NCI-H1436 treated with DMSO at 0.1 percent for 48 hours (cell line): ENCODE results near the gene PCDHA8.
A peak's percentile ranks its signal among the peaks of the same experiment; 100 is the strongest.
"Not testable (repeated sequence)": the region's sequence is repeated elsewhere in the genome, so short reads cannot be mapped to it uniquely, and the experiment has no call there.

ENCODE experiments used
- DNase-seq: peaks from one replicate; lab custom pipeline; 2025; lab: John Stamatoyannopoulos, UW

PCDHA8 gene

DNA sequence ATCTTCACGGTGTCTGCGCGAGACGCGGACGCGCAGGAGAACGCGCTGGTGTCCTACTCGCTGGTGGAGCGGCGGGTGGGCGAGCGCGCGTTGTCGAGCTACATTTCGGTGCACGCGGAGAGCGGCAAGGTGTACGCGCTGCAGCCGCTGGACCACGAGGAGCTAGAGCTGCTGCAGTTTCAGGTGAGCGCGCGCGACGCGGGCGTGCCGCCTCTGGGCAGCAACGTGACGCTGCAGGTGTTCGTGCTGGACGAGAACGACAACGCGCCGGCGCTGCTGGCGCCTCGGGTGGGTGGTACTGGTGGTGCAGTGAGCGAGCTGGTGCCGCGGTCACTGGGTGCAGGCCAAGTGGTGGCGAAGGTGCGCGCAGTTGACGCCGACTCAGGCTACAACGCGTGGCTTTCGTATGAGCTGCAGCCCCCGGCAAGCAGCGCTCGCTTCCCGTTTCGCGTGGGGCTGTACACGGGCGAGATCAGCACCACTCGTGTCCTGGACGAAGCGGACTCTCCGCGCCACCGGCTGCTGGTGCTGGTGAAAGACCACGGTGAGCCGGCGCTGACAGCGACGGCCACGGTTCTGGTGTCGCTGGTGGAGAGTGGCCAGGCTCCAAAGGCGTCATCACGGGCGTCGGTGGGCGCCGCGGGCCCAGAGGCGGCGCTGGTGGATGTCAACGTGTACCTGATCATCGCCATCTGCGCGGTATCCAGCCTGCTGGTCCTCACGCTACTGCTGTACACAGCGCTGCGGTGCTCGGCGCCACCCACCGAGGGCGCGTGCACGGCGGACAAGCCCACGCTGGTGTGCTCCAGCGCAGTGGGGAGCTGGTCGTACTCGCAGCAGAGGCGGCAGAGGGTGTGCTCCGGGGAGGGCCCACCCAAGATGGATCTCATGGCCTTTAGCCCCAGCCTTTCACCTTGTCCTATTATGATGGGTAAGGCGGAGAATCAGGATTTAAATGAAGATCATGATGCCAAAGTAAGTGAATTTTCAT lies 11.2 kb upstream of the PCDHA8 start:
- DNase-seq: not testable (repeated sequence)

DNA sequence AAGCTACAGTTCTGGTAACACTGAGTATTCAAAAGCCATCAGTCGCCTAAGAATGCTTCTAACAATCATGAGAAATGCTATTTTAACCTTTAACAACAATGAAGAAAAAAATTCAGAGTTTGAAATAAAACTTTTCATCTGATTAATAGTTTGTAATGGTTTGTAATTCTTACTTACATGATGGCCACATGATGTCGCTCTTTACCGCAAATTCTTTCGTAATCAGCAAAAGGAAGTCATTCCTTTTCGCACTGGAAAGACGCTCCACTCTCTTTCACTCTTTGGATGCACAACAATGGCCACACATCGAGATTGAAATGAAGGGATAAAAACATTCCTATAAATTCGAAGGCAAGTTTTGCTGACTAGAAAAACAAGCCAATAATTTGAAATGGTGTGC lies 7.0 kb upstream of the PCDHA8 start, which contains the start of gene PCDHA7:
TSS of gene PCDHA7 (plus strand) at position 277 of the 400 bp plus-strand sequence. CDS start at position 392, 115 bp downstream.
- no peak for DNase-seq

DNA sequence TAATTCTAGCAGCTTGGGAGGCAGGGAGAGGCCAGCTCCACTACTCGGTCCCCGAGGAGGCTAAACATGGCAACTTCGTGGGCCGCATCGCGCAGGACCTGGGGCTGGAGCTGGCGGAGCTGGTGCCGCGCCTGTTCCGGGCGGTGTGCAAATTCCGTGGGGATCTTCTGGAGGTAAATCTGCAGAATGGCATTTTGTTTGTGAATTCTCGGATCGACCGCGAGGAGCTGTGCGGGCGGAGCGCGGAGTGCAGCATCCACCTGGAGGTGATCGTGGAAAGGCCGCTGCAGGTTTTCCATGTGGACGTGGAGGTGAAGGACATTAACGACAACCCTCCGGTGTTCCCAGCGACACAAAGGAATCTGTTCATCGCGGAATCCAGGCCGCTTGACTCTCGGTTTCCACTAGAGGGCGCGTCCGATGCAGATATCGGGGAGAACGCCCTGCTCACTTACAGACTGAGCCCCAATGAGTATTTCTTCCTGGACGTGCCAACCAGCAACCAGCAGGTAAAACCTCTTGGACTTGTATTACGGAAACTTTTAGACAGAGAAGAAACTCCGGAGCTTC lies 6.5 kb upstream of the PCDHA8 start:
- not testable (repeated sequence) for DNase-seq

DNA sequence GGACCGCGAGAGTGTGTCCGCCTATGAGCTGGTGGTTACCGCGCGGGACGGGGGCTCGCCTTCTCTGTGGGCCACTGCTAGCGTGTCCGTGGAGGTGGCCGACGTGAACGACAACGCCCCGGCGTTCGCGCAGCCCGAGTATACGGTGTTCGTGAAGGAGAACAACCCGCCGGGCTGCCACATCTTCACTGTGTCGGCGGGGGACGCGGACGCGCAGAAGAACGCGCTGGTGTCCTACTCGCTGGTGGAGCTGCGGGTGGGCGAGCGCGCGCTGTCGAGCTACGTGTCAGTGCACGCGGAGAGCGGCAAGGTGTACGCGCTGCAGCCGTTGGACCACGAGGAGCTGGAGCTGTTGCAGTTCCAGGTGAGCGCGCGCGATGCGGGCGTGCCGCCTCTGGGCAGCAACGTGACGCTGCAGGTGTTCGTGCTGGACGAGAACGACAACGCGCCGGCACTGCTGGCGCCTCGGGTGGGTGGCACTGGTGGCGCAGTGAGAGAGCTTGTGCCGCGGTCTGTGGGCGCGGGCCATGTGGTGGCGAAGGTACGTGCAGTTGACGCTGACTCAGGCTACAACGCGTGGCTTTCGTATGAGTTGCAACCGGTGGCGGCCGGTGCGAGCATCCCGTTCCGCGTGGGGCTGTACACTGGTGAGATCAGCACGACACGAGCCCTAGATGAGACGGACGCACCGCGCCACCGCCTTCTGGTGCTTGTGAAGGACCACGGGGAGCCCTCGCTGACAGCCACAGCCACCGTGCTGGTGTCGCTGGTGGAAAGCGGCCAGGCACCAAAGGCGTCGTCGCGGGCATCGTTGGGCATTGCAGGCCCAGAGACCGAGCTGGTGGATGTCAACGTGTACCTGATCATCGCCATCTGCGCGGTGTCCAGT lies 5.1 kb upstream of the PCDHA8 start:
- no peak for DNase-seq

DNA sequence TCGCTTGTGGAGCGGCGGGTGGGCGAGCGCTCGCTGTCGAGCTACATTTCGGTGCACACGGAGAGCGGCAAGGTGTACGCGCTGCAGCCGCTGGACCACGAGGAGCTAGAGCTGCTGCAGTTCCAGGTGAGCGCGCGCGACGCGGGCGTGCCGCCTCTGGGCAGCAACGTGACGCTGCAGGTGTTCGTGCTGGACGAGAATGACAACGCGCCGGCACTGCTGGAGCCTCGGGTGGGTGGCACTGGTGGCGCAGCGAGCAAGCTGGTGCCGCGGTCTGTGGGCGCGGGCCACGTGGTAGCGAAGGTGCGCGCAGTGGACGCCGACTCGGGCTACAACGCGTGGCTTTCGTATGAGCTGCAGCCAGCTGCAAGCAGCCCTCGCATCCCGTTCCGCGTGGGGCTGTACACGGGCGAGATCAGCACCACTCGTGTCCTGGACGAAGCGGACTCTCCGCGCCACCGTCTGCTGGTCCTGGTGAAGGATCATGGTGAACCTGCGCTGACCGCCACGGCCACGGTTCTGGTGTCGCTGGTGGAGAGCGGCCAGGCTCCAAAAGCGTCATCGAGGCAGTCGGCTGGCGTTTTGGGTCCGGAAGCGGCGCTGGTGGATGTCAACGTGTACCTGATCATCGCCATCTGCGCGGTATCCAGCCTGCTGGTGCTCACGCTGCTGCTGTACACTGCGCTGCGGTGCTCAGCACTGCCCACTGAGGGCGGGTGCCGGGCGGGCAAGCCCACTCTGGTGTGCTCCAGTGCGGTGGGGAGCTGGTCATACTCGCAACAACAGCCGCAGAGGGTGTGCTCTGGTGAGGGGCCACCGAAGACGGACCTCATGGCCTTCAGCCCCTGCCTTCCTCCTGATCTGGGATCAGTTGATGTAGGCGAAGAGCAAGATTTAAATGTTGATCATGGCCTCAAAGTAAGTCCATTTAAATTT lies 2.1 kb downstream of the PCDHA8 start:
- no peak for DNase-seq

DNA sequence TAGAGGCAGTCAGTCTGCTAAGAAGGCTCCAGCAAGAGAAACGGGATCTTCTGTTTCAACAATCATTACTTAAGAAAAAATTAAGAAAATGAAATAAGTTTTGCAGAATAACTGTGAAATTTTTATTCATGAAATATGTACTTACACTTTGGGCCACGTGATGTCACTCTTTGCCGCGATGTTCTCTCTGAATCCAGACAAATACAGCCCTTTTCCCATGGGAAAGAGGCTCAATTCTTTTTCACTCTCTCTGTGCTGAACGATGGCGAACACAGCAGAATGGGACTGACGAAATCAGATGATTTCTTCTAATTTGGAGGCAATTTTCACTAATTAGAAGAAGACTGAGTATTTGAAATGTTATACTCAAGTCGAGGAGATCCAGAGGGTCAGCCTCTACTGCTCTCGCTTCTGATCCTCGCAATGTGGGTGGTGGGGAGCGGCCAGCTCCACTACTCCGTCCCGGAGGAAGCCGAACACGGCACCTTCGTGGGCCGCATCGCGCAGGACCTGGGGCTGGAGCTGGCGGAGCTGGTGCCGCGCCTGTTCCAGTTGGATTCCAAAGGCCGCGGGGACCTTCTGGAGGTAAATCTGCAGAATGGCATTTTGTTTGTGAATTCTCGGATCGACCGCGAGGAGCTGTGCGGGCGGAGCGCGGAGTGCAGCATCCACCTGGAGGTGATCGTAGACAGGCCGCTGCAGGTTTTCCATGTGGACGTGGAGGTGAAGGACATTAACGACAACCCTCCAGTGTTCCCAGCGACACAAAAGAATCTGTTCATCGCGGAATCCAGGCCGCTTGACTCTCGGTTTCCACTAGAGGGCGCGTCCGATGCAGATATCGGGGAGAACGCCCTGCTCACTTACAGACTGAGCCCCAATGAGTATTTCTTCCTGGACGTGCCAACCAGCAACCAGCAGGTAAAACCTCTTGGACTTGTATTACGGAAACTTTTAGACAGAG lies 7.4 kb downstream of the PCDHA8 start, which contains the start of gene PCDHA9:
TSS of gene PCDHA9 (plus strand) at position 244 of the 964 bp plus-strand sequence. CDS start at position 358, 114 bp downstream.
- DNase-seq: peak; percentile 34

DNA sequence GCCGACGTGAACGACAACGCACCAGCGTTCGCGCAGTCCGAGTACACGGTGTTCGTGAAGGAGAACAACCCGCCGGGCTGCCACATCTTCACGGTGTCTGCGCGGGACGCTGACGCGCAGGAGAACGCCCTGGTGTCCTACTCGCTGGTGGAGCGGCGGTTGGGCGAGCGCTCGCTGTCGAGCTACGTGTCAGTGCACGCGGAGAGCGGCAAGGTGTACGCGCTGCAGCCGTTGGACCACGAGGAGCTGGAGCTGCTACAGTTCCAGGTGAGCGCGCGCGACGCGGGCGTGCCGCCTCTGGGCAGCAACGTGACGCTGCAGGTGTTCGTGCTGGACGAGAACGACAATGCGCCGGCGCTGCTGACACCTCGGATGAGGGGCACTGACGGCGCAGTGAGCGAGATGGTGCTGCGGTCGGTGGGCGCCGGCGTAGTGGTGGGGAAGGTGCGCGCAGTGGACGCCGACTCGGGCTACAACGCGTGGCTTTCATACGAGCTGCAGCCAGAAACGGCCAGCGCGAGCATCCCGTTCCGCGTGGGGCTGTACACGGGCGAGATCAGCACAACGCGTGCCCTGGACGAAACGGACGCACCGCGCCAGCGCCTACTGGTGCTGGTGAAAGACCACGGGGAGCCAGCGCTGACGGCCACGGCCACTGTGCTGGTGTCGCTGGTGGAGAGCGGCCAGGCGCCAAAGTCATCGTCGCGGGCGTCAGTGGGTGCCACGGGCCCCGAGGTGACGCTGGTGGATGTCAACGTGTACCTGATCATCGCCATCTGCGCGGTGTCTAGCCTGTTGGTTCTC lies 9.0 kb downstream of the PCDHA8 start:
- not testable (repeated sequence) for DNase-seq

DNA sequence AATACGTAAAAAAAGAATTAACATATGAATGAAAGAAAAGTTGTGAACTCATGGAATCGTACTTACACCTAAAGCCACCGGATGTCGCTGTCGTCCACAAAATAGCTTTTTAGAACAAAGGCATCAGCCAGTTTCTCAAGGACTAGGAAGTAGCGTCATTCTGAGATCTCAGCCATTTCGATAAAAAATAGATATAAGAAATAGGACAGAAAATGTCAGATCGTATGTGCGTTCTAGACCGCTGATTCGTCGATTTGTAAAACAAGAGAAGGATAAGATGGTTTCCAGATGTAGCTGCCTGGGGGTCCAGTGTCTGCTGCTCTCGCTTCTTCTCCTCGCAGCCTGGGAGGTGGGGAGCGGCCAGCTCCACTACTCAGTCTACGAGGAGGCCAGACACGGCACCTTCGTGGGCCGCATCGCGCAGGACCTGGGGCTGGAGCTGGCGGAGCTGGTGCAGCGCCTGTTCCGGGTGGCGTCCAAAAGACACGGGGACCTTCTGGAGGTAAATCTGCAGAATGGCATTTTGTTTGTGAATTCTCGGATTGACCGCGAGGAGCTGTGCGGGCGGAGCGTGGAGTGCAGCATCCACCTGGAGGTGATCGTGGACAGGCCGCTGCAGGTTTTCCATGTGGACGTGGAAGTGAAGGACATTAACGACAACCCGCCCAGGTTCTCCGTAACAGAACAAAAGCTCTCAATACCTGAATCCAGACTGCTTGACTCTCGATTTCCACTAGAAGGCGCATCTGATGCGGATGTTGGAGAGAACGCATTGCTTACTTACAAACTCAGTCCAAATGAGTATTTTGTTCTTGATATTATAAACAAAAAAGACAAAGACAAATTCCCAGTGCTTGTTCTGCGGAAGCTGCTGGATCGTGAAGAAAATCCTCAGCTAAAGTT lies 15.0 kb downstream of the PCDHA8 start, which contains the start of gene PCDHA10:
TSS of gene PCDHA10 (plus strand) at position 126 of the 903 bp plus-strand sequence. CDS start at position 278, 152 bp downstream.
- no peak for DNase-seq

DNA sequence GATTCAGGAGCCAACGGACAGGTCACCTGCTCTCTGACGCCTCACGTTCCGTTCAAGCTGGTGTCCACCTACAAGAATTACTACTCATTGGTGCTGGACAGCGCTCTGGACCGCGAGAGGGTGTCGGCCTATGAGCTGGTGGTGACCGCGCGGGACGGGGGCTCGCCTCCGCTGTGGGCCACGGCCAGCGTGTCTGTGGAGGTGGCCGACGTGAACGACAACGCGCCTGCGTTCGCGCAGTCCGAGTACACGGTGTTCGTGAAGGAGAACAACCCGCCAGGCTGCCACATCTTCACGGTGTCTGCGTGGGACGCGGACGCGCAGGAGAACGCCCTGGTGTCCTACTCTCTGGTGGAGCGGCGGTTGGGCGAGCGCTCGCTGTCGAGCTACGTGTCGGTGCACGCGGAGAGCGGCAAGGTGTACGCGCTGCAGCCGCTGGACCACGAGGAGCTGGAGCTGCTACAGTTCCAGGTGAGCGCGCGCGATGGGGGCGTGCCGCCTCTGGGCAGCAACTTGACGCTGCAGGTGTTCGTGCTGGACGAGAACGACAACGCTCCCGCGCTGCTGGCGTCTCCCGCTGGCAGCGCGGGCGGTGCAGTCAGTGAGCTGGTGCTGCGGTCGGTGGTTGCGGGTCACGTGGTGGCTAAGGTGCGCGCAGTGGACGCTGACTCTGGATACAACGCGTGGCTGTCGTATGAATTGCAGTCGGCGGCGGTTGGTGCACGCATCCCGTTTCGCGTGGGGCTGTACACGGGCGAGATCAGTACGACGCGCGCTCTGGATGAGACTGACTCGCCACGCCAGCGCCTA lies 16.4 kb downstream of the PCDHA8 start:
- no peak for DNase-seq

DNA sequence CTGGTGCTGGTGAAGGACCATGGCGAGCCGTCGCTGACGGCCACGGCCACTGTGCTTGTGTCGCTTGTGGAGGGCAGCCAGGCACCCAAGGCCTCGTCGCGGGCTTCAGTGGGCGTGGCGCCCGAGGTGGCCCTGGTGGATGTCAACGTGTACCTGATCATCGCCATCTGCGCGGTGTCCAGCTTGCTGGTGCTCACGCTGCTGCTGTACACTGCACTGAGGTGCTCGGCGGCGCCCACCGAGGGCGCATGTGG lies 16.9 kb downstream of the PCDHA8 start:
- no peak for DNase-seq

DNA sequence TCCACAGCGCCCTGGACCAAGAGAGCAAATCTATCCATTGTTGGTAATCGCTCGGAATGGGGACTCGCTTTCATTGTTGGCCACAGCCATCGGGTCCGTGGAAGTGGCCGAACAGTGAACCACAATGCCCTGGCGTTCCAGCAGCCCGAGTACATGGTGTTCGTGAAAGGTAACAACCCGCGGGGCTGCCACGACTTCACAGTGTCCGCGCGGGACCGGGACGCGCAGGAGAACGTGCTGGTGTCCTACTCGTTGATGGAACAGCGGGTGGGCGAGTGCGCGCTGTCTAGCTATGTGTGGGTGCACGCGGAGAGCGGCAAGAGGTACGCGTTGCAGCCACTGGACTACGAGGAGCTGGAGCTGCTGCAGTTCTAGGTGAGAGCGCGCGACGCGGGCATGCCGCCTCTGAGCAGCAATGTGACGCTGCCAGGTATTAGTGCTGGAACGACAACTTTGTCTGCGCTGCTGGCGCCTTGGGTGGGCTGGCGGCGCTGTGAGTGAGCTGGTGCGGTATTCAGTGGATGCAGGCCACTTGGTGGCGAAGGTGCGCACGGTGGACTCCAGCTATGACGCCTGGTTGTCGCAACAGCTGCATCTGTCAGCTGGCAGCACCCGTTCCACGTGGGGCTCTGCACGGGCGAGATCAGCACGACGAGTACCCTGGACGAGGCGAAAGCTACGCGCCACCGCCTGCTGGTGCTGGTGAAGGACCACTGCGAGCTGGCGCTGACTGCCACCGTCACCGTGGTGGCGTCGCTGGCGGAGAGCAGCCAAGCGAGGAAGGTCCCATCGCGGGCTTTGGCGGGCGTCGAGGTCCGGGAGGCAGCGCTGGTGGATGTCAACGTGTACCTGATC lies 21.7 kb downstream of the PCDHA8 start:
- DNase-seq: no peak

DNA sequence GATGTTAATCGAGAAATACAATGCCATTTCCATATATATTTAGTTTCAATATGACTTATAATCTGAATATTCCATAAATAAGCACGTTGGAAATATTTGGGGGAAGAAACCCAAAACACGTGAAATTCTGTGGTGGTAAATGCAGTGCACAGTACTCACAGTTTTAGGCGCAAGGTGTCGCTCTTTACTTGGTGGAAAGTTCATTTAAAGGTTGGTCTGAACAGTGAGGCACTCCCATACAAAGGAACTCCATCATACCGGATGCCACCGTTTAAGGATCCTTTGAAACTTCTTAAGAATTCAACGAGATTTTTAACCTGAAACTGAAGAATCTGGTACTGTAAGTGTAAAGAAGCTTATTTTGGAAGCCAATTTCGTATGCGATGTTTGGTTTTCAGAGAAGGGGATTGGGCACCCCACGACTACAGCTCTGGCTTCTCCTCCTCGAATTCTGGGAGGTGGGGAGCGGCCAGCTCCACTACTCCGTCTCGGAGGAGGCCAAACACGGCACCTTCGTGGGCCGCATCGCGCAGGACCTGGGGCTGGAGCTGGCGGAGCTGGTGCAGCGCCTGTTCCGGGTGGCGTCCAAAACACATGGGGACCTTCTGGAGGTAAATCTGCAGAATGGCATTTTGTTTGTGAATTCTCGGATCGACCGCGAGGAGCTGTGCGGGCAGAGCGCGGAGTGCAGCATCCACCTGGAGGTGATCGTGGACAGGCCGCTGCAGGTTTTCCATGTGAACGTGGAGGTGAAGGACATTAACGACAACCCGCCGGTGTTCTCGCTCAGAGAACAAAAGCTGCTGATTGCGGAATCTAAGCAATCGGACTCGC lies 28.0 kb downstream of the PCDHA8 start, which contains the start of gene PCDHA11:
TSS of gene PCDHA11 (plus strand) at position 237 of the 834 bp plus-strand sequence. CDS start at position 384, 147 bp downstream.
- peak; percentile 28 for DNase-seq

DNA sequence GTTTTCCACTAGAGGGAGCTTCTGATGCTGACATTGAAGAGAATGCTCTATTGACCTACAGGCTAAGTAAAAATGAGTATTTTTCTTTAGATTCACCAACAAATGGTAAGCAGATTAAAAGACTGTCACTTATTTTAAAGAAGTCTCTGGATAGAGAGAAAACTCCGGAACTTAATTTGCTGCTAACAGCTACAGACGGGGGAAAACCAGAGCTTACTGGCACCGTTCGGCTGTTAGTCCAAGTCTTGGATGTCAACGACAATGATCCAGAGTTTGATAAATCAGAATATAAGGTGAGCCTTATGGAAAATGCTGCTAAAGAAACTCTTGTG lies 28.5 kb downstream of the PCDHA8 start:
- peak; percentile 15 for DNase-seq

DNA sequence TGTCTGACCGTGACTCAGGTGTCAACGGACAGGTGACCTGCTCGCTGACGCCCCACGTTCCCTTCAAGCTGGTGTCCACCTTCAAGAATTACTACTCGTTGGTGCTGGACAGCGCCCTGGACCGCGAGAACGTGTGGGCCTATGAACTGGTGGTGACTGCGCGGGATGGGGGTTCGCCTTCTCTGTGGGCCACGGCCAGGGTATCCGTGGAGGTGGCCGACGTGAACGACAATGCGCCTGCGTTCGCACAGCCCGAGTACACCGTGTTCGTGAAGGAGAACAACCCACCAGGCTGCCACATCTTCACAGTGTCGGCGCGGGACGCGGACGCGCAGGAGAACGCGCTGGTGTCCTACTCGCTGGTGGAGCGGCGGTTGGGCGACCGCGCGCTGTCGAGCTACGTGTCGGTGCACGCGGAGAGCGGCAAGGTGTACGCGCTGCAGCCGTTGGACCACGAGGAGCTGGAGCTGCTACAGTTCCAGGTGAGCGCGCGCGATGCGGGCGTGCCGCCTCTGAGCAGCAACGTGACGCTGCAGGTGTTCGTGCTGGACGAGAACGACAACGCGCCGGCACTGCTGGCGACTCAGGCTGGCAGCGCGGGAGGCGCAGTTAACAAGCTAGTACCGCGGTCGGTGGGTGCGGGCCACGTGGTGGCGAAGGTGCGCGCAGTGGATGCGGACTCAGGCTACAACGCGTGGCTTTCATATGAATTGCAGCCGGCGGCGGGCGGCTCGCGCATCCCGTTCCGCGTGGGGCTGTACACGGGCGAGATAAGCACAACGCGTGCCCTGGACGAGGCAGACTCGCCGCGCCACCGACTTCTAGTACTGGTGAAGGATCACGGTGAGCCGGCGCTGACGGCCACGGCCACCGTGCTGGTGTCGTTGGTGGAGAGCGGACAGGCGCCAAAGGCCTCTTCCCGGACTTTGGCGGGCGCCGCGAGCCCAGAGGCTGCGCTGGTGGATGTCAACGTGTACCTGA lies 29.5 kb downstream of the PCDHA8 start:
- DNase-seq: no peak
